ENCODE data around the gene SYT1. TPM values are rescaled to one million over a fixed set of nuclear protein-coding genes. Genes with fewer than 3 reads are reported as not detected.
A peak's percentile ranks its signal among the peaks of the same experiment; 100 is the strongest.

The SYT1 gene
- total RNA-seq, 1 experiment from 2014 or later, result 44.9 TPM

- Histone ChIP-seq H2AFZ (ENCODE audit: low read depth, low read length, poor library complexity, severe bottlenecking) (peak overlapping the region; percentile 66), H3K79me2 (ENCODE audit: insufficient read depth, low read length) (no peaks in the 10 kb centered on the region), H3K36me3 (ENCODE audit: control insufficient read depth in 1 of 2, insufficient read depth in 2 of 2, low read length in 2 of 2) (no peaks in the 10 kb centered on the region), H3K9me2 (ENCODE audit: insufficient read depth) (no peaks in the 10 kb centered on the region; the same call in 1 of the 2 replicates), H3K27ac (ENCODE audit: low read depth, low read length) (no peak overlapping the region), H3K4me2 (ENCODE audit: low read length) (no peak overlapping the region), H3K27me3 (ENCODE audit: insufficient read depth, low read length) (no peaks in the 10 kb centered on the region), H3K9ac (ENCODE audit: low read length) (no peak overlapping the region), H3K4me1 (ENCODE audit: control insufficient read depth in 1 of 2, insufficient read depth in 2 of 2, low read length in 2 of 2) (no peaks in the 10 kb centered on the region), H4K20me1 (ENCODE audit: insufficient read depth) (no peaks in the 10 kb centered on the region), H3K9me3 (ENCODE audit: control insufficient read depth in 1 of 2, insufficient read depth in 1 of 2, low read depth in 1 of 2, low read length in 2 of 2) (no peaks in the 10 kb centered on the region), H3K4me3 (replicated peaks in 1 of 2; ENCODE audit: low read depth in 1 of 2, low read length in 2 of 2) (no peak overlapping the region)
- intact Hi-C loops (cut with micrococcal nuclease), result no loop called here
- ChIA-PET CTCF (no interaction called here), POLR2A (no interaction called here), RAD21 (ENCODE audit: low non-redundant PET in 1 of 2, low total read pairs in 2 of 2, uncharacterized antibody in 2 of 2, unreplicated experiment in 2 of 2) (no interaction called here)
- no TSS peak for BruUV-seq (replicated peaks)
- no peak for TF ChIP-seq ATF3 (IDR thresholded peaks at IDR 0.05)
- no peak for TF ChIP-seq CTCF (IDR thresholded peaks at IDR 0.05 in 2 of 3, conservative IDR thresholded peaks at IDR 0.05 in 1 of 3; ENCODE audit: borderline replicate concordance in 1 of 3, insufficient read depth in 1 of 3, low read depth in 2 of 3, low read length in 2 of 3)
- TF ChIP-seq EGR1 (IDR thresholded peaks at IDR 0.05; ENCODE audit: low read depth), result no peak
- TF ChIP-seq JUND (IDR thresholded peaks at IDR 0.05), result no peak
- TF ChIP-seq POLR2A (IDR thresholded peaks at IDR 0.05; ENCODE audit: borderline replicate concordance, extremely low read depth, insufficient read depth, insufficient read length), result no peak
- no peak for DNase-seq (ENCODE audit: low read depth, low spot score)
- no peak for ATAC-seq
Observed at GRCh38 chr12:78853231-78853630, 11.3 kb upstream of the SYT1 start.

GRCh38 chr12:78863482-78864402 is 832 bp upstream of the SYT1 start:
- Histone ChIP-seq H4K20me1 (ENCODE audit: insufficient read depth) (no peaks in the 10 kb centered on the region), H3K9me3 (ENCODE audit: control insufficient read depth in 1 of 2, insufficient read depth in 1 of 2, low read depth in 1 of 2, low read length in 2 of 2) (no peaks in the 10 kb centered on the region), H3K9ac (ENCODE audit: low read length) (peak overlapping the region; percentile 64), H3K9me2 (ENCODE audit: insufficient read depth) (no peaks in the 10 kb centered on the region), H3K27me3 (ENCODE audit: insufficient read depth, low read length) (no peaks in the 10 kb centered on the region), H3K27ac (ENCODE audit: low read depth, low read length) (peak overlapping the region; percentile 84), H3K36me3 (ENCODE audit: control insufficient read depth in 1 of 2, insufficient read depth in 2 of 2, low read length in 2 of 2) (no peaks in the 10 kb centered on the region; a peak in 1 of 4 replicates), H3K4me1 (ENCODE audit: control insufficient read depth in 1 of 2, insufficient read depth in 2 of 2, low read length in 2 of 2) (peaks cover 4 to 18% of the 10 kb centered on the region in 2 experiments; a peak in 2 of 4 replicates), H3K4me2 (ENCODE audit: low read length) (peak overlapping the region; percentile 72), H3K79me2 (ENCODE audit: insufficient read depth, low read length) (peaks cover 38% of the 10 kb centered on the region), H2AFZ (ENCODE audit: low read depth, low read length, poor library complexity, severe bottlenecking) (no peak overlapping the region), H3K4me3 (replicated peaks in 1 of 2; ENCODE audit: low read depth in 1 of 2, low read length in 2 of 2) (peak overlapping the region; percentile 65 to 66)
- CTCF ChIA-PET, result interaction anchor here (1.2 to 1.6 kb wide), 2 partner anchors 301 to 392 kb away, joined by 3 to 6 read pairs; no protein-coding TSS in a partner anchor
- ATAC-seq, result peak; percentile 74
- intact Hi-C loops (cut with micrococcal nuclease), result no loop called here
- no peak for DNase-seq (ENCODE audit: low read depth, low spot score)
- POLR2A ChIA-PET, result interaction anchor here (0.8 to 2.3 kb wide), 11 partner anchors 10 to 301 kb away, joined by 3 to 19 read pairs (median 4); no protein-coding TSS in a partner anchor
- RAD21 ChIA-PET (ENCODE audit: low non-redundant PET in 1 of 2, low total read pairs in 2 of 2, uncharacterized antibody in 2 of 2, unreplicated experiment in 2 of 2), result no interaction called here
- TSS peak; percentile 88 for BruUV-seq (replicated peaks)
- TF ChIP-seq EGR1 (IDR thresholded peaks at IDR 0.05; ENCODE audit: low read depth) (0 out of 2 replicates have a peak, but pooled peaks have one; percentile 25), RAD21 (IDR thresholded peaks at IDR 0.05; ENCODE audit: low read depth) (no peak), SIN3A (IDR thresholded peaks at IDR 0.05; ENCODE audit: low read depth) (peak; percentile 47; the same call in 1 of the 2 replicates), CBX3 (IDR thresholded peaks at IDR 0.05; ENCODE audit: low read depth) (peak; percentile 45; the same call in 1 of the 2 replicates), POLR2AphosphoS5 (IDR thresholded peaks at IDR 0.05; ENCODE audit: low read depth, low read length) (peak; percentile 70), ZNF274 (IDR thresholded peaks at IDR 0.05; ENCODE audit: low read depth, low read length) (no peak), MAX (IDR thresholded peaks at IDR 0.05) (peak; percentile 12; the same call in 1 of the 2 replicates)

Data from HCT116 (cell line).